GM18499 (cell line): ENCODE measurements around the gene PGGHG.

Source experiments
- ATAC-seq: cut with Tn5 transposase; IDR thresholded peaks from one replicate; pipeline ENCODE4 v1.9.1; 2021; ENCODE audit warnings: moderate number of reproducible peaks; ENCODE audit not compliant: insufficient read depth, unreplicated experiment

PGGHG gene

GRCh38 chr11:288478-289397 lies at the start of gene PGGHG:
Gene PGGHG, plus strand, starts transcription at chr11:289126. Its CDS starts 691 bp downstream, at chr11:289817.
- ATAC-seq = no peak

- ATAC-seq = no peak
Observed at GRCh38 chr11:240315-240714, 48.6 kb upstream of the PGGHG start.

GRCh38 chr11:241634-242033 lies 47.3 kb upstream of the PGGHG start:
- no peak for ATAC-seq

GRCh38 chr11:244376-244775 lies 44.5 kb upstream of the PGGHG start:
- no peak for ATAC-seq

GRCh38 chr11:249062-249461 lies 39.9 kb upstream of the PGGHG start:
- no peak for ATAC-seq

- ATAC-seq = no peak
Observed at GRCh38 chr11:250274-250673, 38.7 kb upstream of the PGGHG start.

GRCh38 chr11:250740-251299 lies 38.1 kb upstream of the PGGHG start:
- no peak for ATAC-seq

GRCh38 chr11:251550-251949 lies 37.4 kb upstream of the PGGHG start:
- no peak for ATAC-seq

GRCh38 chr11:252666-253065 lies 36.3 kb upstream of the PGGHG start:
- no peak for ATAC-seq

GRCh38 chr11:253160-253885 lies 35.6 kb upstream of the PGGHG start:
- ATAC-seq = no peak

- no peak for ATAC-seq
Observed at GRCh38 chr11:253886-254270, 35.0 kb upstream of the PGGHG start.

- ATAC-seq = no peak
Observed at GRCh38 chr11:255176-255575, 33.8 kb upstream of the PGGHG start.

GRCh38 chr11:255816-256215 lies 33.1 kb upstream of the PGGHG start:
- ATAC-seq = no peak

GRCh38 chr11:256952-257737 lies 31.8 kb upstream of the PGGHG start:
- ATAC-seq = no peak

GRCh38 chr11:257766-258493 lies 31.0 kb upstream of the PGGHG start:
- no peak for ATAC-seq

- no peak for ATAC-seq
Observed at GRCh38 chr11:259413-259812, 29.5 kb upstream of the PGGHG start.

- ATAC-seq = no peak
Observed at GRCh38 chr11:261624-262023, 27.3 kb upstream of the PGGHG start.

GRCh38 chr11:266676-267439 lies 22.1 kb upstream of the PGGHG start:
- ATAC-seq = no peak

- ATAC-seq = no peak
Observed at GRCh38 chr11:267491-267994, 21.4 kb upstream of the PGGHG start.
